ENCODE data around the gene ITM2A.

ITM2A gene

DNA sequence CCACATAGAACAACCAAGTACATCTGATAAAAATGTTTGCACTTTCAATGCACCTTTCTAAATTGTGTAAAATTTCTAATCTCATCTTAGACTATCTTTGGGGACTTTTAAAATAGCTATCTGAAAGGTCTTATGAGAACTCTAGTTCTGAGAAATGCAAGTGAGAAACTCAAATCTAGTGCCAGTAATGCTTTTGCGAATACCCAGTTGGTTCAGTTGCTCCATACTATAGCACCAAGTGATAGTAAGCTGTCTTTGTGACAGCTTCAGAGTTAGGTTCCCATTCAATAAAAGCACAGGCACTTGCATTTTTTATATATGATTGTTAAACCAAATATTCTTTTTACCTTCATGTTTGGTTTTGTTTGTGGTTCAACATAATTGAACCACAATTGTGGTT, 4.5 kb upstream of the ITM2A start:
- no peaks in the 10 kb centered on the region for H3K79me2 ChIP-seq (ENCODE audit: insufficient read depth, low read length)
- no peak for TF ChIP-seq EZH2phosphoT487 (conservative IDR thresholded peaks at IDR 0.05; ENCODE audit: low read length)
- TF ChIP-seq, protein P1, sequence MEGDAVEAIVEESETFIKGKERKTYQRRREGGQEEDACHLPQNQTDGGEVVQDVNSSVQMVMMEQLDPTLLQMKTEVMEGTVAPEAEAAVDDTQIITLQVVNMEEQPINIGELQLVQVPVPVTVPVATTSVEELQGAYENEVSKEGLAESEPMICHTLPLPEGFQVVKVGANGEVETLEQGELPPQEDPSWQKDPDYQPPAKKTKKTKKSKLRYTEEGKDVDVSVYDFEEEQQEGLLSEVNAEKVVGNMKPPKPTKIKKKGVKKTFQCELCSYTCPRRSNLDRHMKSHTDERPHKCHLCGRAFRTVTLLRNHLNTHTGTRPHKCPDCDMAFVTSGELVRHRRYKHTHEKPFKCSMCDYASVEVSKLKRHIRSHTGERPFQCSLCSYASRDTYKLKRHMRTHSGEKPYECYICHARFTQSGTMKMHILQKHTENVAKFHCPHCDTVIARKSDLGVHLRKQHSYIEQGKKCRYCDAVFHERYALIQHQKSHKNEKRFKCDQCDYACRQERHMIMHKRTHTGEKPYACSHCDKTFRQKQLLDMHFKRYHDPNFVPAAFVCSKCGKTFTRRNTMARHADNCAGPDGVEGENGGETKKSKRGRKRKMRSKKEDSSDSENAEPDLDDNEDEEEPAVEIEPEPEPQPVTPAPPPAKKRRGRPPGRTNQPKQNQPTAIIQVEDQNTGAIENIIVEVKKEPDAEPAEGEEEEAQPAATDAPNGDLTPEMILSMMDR (IDR thresholded peaks at IDR 0.05; ENCODE audit: insufficient read depth, low read length, poor library complexity, severe bottlenecking) = no peak
- no peak overlapping the region for H3K9ac ChIP-seq (ENCODE audit: low read length)
- no peaks in the 10 kb centered on the region for H3F3A ChIP-seq (ENCODE audit: insufficient read depth)
- no peak overlapping the region for H3K4me2 ChIP-seq (ENCODE audit: low read depth, low read length, poor library complexity, severe bottlenecking)
- H4K20me1 ChIP-seq (ENCODE audit: low read depth, low read length) = no peaks in the 10 kb centered on the region
- no peak overlapping the region for H3K4me3 ChIP-seq (ENCODE audit: insufficient read depth, low read length, poor library complexity, severe bottlenecking)
- H3K27ac ChIP-seq (ENCODE audit: low read depth, low read length) = no peak overlapping the region
- no peaks in the 10 kb centered on the region for H3K9me3 ChIP-seq (ENCODE audit: insufficient read depth, low read length)
- H3K27me3 ChIP-seq (ENCODE audit: low read length) = no peaks in the 10 kb centered on the region
- H3K9me2 ChIP-seq (replicated peaks; ENCODE audit: insufficient read depth, low read length) = no peaks in the 10 kb centered on the region
- no peak overlapping the region for H2AFZ ChIP-seq (ENCODE audit: low read depth, low read length, severe bottlenecking)
- no peaks in the 10 kb centered on the region for H3K36me3 ChIP-seq (ENCODE audit: low read length)

GRCh38 chrX:79371101-79371500, 4.0 kb upstream of the ITM2A start:
- H2AFZ ChIP-seq (ENCODE audit: low read depth, low read length, severe bottlenecking) = no peak overlapping the region
- H3K27ac ChIP-seq (ENCODE audit: low read depth, low read length) = no peak overlapping the region
- H3K4me3 ChIP-seq (ENCODE audit: insufficient read depth, low read length, poor library complexity, severe bottlenecking) = no peak overlapping the region
- H4K20me1 ChIP-seq (ENCODE audit: low read depth, low read length) = no peaks in the 10 kb centered on the region
- no peaks in the 10 kb centered on the region for H3F3A ChIP-seq (ENCODE audit: insufficient read depth)
- H3K4me2 ChIP-seq (ENCODE audit: low read depth, low read length, poor library complexity, severe bottlenecking) = no peak overlapping the region
- no peaks in the 10 kb centered on the region for H3K79me2 ChIP-seq (ENCODE audit: insufficient read depth, low read length)
- no peak overlapping the region for H3K9ac ChIP-seq (ENCODE audit: low read length)
- no peaks in the 10 kb centered on the region for H3K36me3 ChIP-seq (ENCODE audit: low read length)
- no peaks in the 10 kb centered on the region for H3K27me3 ChIP-seq (ENCODE audit: low read length)
- no peaks in the 10 kb centered on the region for H3K9me2 ChIP-seq (replicated peaks; ENCODE audit: insufficient read depth, low read length)
- H3K9me3 ChIP-seq (ENCODE audit: insufficient read depth, low read length) = no peaks in the 10 kb centered on the region
- no peak for TF ChIP-seq EZH2phosphoT487 (conservative IDR thresholded peaks at IDR 0.05; ENCODE audit: low read length)
- TF ChIP-seq, protein P1 (IDR thresholded peaks at IDR 0.05; ENCODE audit: insufficient read depth, low read length, poor library complexity, severe bottlenecking) = no peak

DNA sequence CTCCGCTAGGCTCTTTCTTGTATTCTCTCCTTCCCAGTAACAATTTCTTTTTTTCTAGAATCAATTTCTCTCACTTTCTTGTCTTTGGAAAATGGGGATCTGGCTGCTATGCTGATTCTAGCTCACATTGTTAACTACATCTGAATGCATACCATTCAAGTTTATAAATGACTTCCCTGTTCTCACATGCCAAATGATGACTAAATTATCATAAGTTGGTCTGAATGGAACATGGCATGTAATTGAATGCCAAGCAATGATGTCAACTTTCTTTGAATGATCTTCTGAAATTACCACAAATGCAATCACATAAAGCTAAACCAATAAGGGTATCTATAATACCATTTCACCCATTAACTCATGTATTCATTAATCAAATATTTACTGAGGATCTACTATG, 2.7 kb upstream of the ITM2A start:
- Histone ChIP-seq H3K36me3 (ENCODE audit: low read length) (no peaks in the 10 kb centered on the region), H4K20me1 (ENCODE audit: low read depth, low read length) (no peaks in the 10 kb centered on the region), H3K27ac (ENCODE audit: low read depth, low read length) (no peak overlapping the region), H2AFZ (ENCODE audit: low read depth, low read length, severe bottlenecking) (no peak overlapping the region), H3K27me3 (ENCODE audit: low read length) (no peaks in the 10 kb centered on the region), H3K9me3 (ENCODE audit: insufficient read depth, low read length) (no peaks in the 10 kb centered on the region), H3K79me2 (ENCODE audit: insufficient read depth, low read length) (no peaks in the 10 kb centered on the region), H3F3A (ENCODE audit: insufficient read depth) (no peaks in the 10 kb centered on the region), H3K4me3 (ENCODE audit: insufficient read depth, low read length, poor library complexity, severe bottlenecking) (no peak overlapping the region), H3K9me2 (replicated peaks; ENCODE audit: insufficient read depth, low read length) (no peaks in the 10 kb centered on the region), H3K4me2 (ENCODE audit: low read depth, low read length, poor library complexity, severe bottlenecking) (no peak overlapping the region), H3K9ac (ENCODE audit: low read length) (no peak overlapping the region)
- TF ChIP-seq, protein P1 (IDR thresholded peaks at IDR 0.05; ENCODE audit: insufficient read depth, low read length, poor library complexity, severe bottlenecking) = no peak
- TF ChIP-seq EZH2phosphoT487 (conservative IDR thresholded peaks at IDR 0.05; ENCODE audit: low read length) = no peak

Data from SU-DHL-6 (cell line).